Gastrocnemius medialis (tissue), 4 donors: ENCODE results near the gene ISOC2.

Experiments used
- POLR2A ChIP-seq, 2 donors: fragments of 450-650 bp; IDR thresholded peaks; one replicate each; pipeline ENCODE4 v1.6.1; 2017; ENCODE audit warnings: antibody characterized with exemption in 2 of 2, mild to moderate bottlenecking in 2 of 2, moderate library complexity in 2 of 2
- TF ChIP-seq, protein P1 (sequence below), 5 experiments: fragments of 450-650 bp in 3 of 5; fragments of 200-600 bp in 2 of 5; sonication (generic) in 2 of 5; IDR thresholded peaks in 4 of 5; conservative IDR thresholded peaks in 1 of 5; 1 replicate in 4 of 5; 2 replicates in 1 of 5; pipeline ENCODE4 v1.5.1; 2016 to 2019; ENCODE audit warnings: antibody characterized with exemption in 5 of 5, mild to moderate bottlenecking in 3 of 5, moderate library complexity in 3 of 5

DNA sequence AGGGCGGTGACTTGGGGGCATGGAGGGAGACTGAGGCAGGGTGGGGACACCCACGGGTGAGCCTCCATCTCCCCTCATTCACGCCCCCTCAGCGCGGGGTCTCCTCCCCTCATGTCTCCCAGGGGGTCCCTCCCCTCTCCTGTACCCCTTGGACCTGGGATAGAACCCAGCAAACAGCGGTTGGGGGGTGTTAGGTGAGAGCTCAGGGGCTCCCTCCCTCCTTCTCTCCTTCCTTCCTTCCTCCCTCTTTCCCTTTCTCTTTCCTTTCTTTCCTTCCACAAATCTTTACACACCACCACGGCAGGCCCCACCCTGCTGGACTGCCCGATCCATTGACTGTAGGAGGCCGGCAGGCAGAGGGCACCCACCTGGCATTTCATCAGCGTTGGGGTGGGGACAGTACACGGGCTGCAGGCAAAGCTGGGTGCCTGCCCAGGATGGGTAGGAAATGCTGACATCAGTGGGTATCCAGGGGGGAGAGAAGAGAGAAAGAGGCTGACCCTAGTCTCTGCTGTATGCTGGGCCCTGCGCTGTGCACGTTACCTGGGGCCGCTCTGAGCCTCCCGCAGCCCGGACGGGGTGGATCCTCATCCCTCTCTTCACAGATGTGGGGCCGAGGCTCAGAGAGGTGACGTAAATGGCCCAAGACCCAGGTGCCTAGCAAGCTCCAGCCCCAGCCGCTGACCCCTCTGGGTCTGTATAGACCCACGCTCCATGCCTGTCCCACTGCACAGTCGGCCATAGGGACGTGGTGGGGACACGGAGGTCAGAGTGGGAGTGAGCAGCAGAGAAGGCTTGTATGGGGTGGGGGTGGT, 30.3 kb upstream of the ISOC2 start:
- TF ChIP-seq, protein P1, sequence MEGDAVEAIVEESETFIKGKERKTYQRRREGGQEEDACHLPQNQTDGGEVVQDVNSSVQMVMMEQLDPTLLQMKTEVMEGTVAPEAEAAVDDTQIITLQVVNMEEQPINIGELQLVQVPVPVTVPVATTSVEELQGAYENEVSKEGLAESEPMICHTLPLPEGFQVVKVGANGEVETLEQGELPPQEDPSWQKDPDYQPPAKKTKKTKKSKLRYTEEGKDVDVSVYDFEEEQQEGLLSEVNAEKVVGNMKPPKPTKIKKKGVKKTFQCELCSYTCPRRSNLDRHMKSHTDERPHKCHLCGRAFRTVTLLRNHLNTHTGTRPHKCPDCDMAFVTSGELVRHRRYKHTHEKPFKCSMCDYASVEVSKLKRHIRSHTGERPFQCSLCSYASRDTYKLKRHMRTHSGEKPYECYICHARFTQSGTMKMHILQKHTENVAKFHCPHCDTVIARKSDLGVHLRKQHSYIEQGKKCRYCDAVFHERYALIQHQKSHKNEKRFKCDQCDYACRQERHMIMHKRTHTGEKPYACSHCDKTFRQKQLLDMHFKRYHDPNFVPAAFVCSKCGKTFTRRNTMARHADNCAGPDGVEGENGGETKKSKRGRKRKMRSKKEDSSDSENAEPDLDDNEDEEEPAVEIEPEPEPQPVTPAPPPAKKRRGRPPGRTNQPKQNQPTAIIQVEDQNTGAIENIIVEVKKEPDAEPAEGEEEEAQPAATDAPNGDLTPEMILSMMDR (IDR thresholded peaks at IDR 0.05 in 4 of 5, conservative IDR thresholded peaks at IDR 0.05 in 1 of 5), result no peak
- no peak for TF ChIP-seq POLR2A (IDR thresholded peaks at IDR 0.05)
